ENCODE results near the gene RBBP8.

GRCh38 chr18:23069898-23070297, 136.8 kb downstream of the RBBP8 start:
- TF ChIP-seq CEBPB (IDR thresholded peaks at IDR 0.05), result no peak
- TF ChIP-seq MAX (IDR thresholded peaks at IDR 0.05), result no peak
- no peak for TF ChIP-seq RAD21 (IDR thresholded peaks at IDR 0.05; ENCODE audit: low read depth)
- no peak for TF ChIP-seq EP300 (IDR thresholded peaks at IDR 0.05; ENCODE audit: borderline replicate concordance)
- no peak for TF ChIP-seq NFIC (IDR thresholded peaks at IDR 0.05)
- no peak for TF ChIP-seq TAF1 (IDR thresholded peaks at IDR 0.05; ENCODE audit: low read depth)
- no peak for TF ChIP-seq TCF12 (IDR thresholded peaks at IDR 0.05; ENCODE audit: low read depth)
- TF ChIP-seq EGR1 (IDR thresholded peaks at IDR 0.05), result no peak
- no peak for TF ChIP-seq REST (IDR thresholded peaks at IDR 0.05; ENCODE audit: low read depth)
- TF ChIP-seq FOXM1 (IDR thresholded peaks at IDR 0.05; ENCODE audit: borderline replicate concordance, low read depth), result no peak
- no peak for TF ChIP-seq CREB1 (IDR thresholded peaks at IDR 0.05; ENCODE audit: low read depth)
- no peak for TF ChIP-seq YY1 (IDR thresholded peaks at IDR 0.05; ENCODE audit: low read depth)
- no peak for TF ChIP-seq USF1 (IDR thresholded peaks at IDR 0.05)
